CD4-positive, alpha-beta T cell treated with Interleukin-6 for 4 hours (primary cell): ENCODE data around the gene ZDHHC24.

ENCODE experiments used
- DNase-seq: peaks from one replicate; pipeline ENCODE4 v3.0.0-alpha.2; 2020; ENCODE audit warnings: mixed read lengths

ZDHHC24 gene

GRCh38 chr11:66493130-66493529 is 52.7 kb downstream of the ZDHHC24 start:
- no peak for DNase-seq

- no peak for DNase-seq
These were observed 53.5 kb downstream of the ZDHHC24 start for GRCh38 chr11:66492161-66492865.

- DNase-seq, result no peak
These were observed 54.4 kb downstream of the ZDHHC24 start for GRCh38 chr11:66491315-66491935.

GRCh38 chr11:66489636-66490035 is 56.2 kb downstream of the ZDHHC24 start:
- DNase-seq, result no peak

GRCh38 chr11:66488957-66489356 is 56.9 kb downstream of the ZDHHC24 start:
- DNase-seq, result no peak

GRCh38 chr11:66484806-66485380 is 61.0 kb downstream of the ZDHHC24 start:
- no peak for DNase-seq

DNA sequence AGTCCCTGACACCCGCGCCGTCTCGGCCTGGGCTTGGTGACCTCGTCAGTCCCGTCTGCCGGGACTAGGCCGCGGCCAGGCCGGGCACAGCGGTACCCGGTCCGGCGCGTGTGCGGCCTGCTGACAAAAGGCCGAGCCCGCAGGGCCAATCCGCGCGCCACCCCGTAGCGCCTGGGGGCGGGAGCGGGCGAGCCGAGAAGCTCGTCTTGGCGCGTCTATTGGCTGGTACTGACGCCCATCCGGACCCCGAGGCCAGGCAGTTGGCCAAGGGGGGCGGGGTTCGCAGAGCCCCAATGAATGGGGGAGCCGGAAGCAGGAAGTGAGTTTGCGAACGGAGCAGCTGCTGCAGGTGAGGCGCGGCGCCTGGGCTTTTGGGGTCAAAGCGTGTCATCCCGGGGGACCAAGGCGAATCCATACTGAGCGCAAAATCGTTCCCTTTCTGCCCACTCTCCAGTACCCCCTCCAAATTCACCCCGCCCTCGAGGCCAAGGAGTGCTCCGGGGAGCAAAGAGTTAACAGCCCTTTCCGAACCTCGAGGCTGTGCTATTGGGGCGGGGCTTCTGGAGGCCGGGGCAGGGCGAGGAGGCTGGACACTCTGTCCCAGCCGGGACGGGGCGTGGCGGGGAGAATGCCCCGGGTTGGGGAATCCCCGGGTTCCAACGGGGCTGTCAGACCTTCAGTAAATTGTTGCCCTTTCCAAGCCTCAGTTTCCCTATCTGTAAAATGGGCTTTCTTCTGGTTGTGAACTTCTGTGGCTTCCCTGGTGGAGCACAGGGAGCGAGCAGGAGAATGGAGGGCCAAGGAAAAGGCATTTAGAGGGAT is 65.5 kb downstream of the ZDHHC24 start, which contains the start of gene DPP3:
DPP3 (plus strand) TSS at position 318 of the 822 bp plus-strand sequence. CDS start 1,767 bp downstream, outside the sequence.
- DNase-seq, result peak; percentile 96

GRCh38 chr11:66479394-66480116 is 66.3 kb downstream of the ZDHHC24 start:
- DNase-seq, result no peak

- DNase-seq, result peak; percentile 46
These were observed 67.0 kb downstream of the ZDHHC24 start for GRCh38 chr11:66478729-66479393.

DNA sequence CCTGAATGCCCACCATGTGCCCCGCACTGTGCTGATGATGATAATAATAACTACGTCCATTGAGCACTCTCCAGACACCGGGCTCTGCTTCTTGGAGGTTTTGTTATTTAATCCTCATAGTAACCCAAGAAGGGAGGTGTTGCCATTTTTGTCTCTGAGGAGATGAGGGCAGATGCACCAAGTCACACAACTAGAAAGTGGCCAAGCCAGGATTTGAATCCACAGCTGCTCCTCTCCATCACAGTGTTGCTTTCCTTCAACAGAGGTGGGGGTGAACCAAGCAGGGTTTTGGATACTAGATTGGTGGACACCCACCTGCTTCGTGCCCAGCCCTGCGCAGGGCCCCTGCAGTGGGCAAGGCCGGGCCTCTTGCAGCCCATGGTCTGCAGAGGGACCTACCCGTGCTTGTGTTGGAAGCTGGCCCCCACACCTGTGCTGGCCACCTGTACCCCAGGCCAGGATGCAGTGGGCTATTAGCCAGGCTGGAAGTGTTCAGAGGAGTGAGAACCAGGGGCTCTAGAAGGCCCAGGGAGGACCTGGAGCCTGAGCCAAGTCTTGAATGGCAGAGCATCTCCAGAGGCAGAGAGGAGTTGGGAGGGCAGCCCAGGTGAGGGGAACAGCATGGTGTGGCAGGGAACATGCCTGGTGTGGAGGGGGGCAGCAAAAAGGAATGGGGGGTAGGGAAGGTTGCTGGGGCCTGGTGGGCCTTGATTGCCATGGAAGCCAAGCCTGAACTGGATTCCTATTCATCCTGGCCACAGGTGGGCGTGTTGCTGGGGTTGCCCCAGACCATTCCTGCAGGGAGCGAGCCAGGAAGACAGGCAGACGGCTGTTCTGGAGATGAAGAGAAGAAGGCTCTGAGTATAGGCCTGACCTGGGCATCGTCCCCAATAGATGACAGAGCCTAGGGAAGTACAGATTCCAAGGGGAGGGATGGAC is 68.3 kb downstream of the ZDHHC24 start:
- no peak for DNase-seq

GRCh38 chr11:66476841-66477251 is 69.0 kb downstream of the ZDHHC24 start:
- DNase-seq, result no peak

GRCh38 chr11:66476173-66476840 is 69.5 kb downstream of the ZDHHC24 start:
- DNase-seq, result no peak

- DNase-seq, result no peak
These were observed 70.3 kb downstream of the ZDHHC24 start for GRCh38 chr11:66475349-66476172.

DNA sequence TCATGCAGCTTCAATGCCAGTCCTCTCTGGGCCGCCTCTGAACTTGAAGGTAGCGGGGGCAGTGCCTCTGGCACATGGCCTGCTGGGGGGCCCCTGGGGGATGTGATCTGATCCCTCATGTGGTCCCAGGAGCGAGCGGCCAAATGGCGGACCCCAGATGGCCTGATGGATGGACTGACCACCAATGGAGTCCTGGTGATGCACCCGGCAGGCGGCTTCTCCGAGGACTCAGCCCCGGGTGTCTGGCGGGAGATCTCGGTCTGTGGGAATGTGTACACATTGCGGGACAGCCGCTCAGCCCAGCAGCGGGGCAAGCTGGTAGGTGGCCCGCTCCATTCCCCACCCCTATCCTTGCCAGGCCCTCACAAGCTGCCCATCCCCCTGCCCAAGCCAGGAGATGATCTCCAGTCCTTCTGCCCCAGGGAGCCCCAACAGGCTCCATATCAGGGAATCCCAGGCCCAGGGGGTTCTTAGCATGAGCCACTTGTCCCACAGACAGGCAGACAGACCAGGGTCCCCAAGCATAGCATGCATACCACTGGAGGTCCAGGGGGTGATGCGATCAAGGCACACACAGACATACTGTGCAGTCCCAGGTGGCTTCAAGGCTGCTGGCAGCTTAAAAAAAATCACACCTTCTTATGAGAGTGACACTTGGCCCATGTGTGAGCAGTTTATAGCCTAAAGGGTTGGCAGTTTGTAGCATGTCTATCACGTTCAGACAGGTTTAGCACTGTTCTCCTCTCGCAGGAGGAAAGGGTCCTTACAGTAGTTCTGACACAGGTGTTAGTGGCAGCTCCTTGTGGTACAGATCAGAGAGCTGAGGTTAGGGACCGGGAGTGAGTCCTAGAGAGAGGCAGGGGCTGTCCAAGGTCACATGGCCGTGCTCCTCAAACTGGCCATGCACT is 72.0 kb downstream of the ZDHHC24 start:
- no peak for DNase-seq

- DNase-seq, result no peak
These were observed 72.7 kb downstream of the ZDHHC24 start for GRCh38 chr11:66473167-66473566.

GRCh38 chr11:66472054-66472453 is 73.8 kb downstream of the ZDHHC24 start:
- no peak for DNase-seq

DNA sequence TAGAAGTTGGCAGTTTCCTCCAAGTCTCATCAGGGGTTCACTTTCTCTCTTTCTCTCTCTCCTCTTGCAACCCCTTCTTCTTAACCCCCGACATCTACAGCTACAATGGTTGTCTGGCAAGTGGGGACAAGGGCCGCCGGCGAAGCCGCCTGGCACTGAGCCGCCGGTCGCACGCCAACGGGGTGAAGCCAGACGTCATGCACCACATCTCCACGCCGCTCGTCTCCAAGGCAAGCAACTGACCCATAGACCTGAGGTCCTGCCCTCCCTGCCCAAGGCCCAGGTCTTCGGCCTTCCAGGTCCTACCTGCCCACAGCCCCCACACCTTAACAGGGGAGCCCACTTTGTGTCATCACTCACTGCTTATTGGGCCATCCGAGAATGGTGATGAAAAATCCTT is 74.7 kb downstream of the ZDHHC24 start:
- DNase-seq, result no peak
